SK-N-SH (cell line): ENCODE measurements around the gene C9. TPM values are rescaled to one million over a fixed set of nuclear protein-coding genes. Genes with fewer than 3 reads are reported as not detected.

Source experiments
- CTCF ChIA-PET: fragments of 300-600, 350-600 bp; formaldehyde crosslinking; extraction: SDS; loops from one replicate; lab custom pipeline; 2021; lab: Yijun Ruan, JAX
- POLR2A ChIA-PET: fragments of 350-600 bp; sonication (Branson Sonifier 250); formaldehyde crosslinking; extraction: SDS; loops from one replicate; lab custom pipeline; 2020; ENCODE audit warnings: antibody characterized with exemption, inconsistent platforms; lab: Yijun Ruan, JAX
- DNase-seq: peaks from one replicate; pipeline ENCODE4 v3.0.0; 2012
- H2AFZ ChIP-seq: fragments of 200-600 bp; sonication (generic); 2 replicates; pipeline ENCODE4 v1.8.1; 2016; ENCODE audit warnings: antibody characterized with exemption, mild to moderate bottlenecking, low read depth
- H3F3A ChIP-seq: fragments of 200-600 bp; sonication (generic); replicated peaks from 2 replicates; pipeline ENCODE3; 2016; ENCODE audit warnings: antibody characterized with exemption, mild to moderate bottlenecking; ENCODE audit not compliant: insufficient read depth
- H3K27ac ChIP-seq, 2 experiments: fragments of 200-500 bp in 1 of 2; fragments of 200-600 bp in 1 of 2; sonication (Bioruptor generic) in 1 of 2; sonication (generic), shearing (Covaris generic) in 1 of 2; 2 replicates each; pipeline versions ENCODE4 v1.5.1 to v1.6.1; 2014 to 2016; ENCODE audit warnings: low read depth in 2 of 2, inconsistent platforms in 1 of 2, low read length in 1 of 2, mild to moderate bottlenecking in 1 of 2, mixed read lengths in 1 of 2
- H3K27me3 ChIP-seq: fragments of 200-600 bp; sonication (generic), shearing (Covaris generic); 2 replicates; pipeline ENCODE4 v1.6.1; 2016; ENCODE audit warnings: mixed run types; ENCODE audit not compliant: insufficient read depth
- H3K36me3 ChIP-seq, 2 experiments: fragments of 200-500 bp in 1 of 2; fragments of 200-600 bp in 1 of 2; sonication (Bioruptor generic) in 1 of 2; sonication (generic) in 1 of 2; replicated peaks in 1 of 2; 2 replicates each; pipeline versions ENCODE3 to v1.5.1; 2014 to 2016; ENCODE audit warnings: low read length in 1 of 2, mild to moderate bottlenecking in 1 of 2; ENCODE audit not compliant: insufficient read depth in 2 of 2, control insufficient read depth in 1 of 2
- H3K4me1 ChIP-seq, 2 experiments: fragments of 200-500 bp in 1 of 2; fragments of 200-600 bp in 1 of 2; sonication (Bioruptor generic) in 1 of 2; sonication (generic), shearing (Covaris generic) in 1 of 2; 2 replicates each; pipeline versions ENCODE4 v1.5.1 to v1.6.1; 2014 to 2016; ENCODE audit warnings: low read depth in 1 of 2, low read length in 1 of 2, mixed run types in 1 of 2; ENCODE audit not compliant: insufficient read depth in 2 of 2, control insufficient read depth in 1 of 2
- H3K4me2 ChIP-seq: fragments of 200-600 bp; sonication (generic), shearing (Covaris generic); 2 replicates; pipeline ENCODE4 v1.6.1; 2017; ENCODE audit warnings: mixed run types
- H3K4me3 ChIP-seq, 2 experiments: fragments of 200-500 bp in 1 of 2; fragments of 200-600 bp in 1 of 2; sonication (Bioruptor generic) in 1 of 2; sonication (generic), shearing (Covaris generic) in 1 of 2; 2 replicates each; pipeline versions ENCODE4 v1.5.1 to v1.8.1; 2014 to 2016; ENCODE audit warnings: low read depth in 2 of 2, inconsistent platforms in 1 of 2, low read length in 1 of 2, mild to moderate bottlenecking in 1 of 2, mixed read lengths in 1 of 2, moderate library complexity in 1 of 2
- H3K79me2 ChIP-seq: fragments of 200-600 bp; sonication (generic); 2 replicates; pipeline ENCODE4 v1.8.1; 2017; ENCODE audit warnings: mild to moderate bottlenecking; ENCODE audit not compliant: insufficient read depth
- H3K9ac ChIP-seq: fragments of 200-600 bp; sonication (generic); 2 replicates; pipeline ENCODE4 v1.6.1; 2017; ENCODE audit warnings: mixed run types
- H3K9me2 ChIP-seq: fragments of 200-600 bp; sonication (generic); 2 replicates; pipeline ENCODE4 v1.6.1; 2017; ENCODE audit warnings: mixed run types
- H3K9me3 ChIP-seq: fragments of 200-600 bp; sonication (generic); 2 replicates; pipeline ENCODE4 v1.6.1; 2017; ENCODE audit warnings: mixed run types, mild to moderate bottlenecking, moderate library complexity
- H4K20me1 ChIP-seq: fragments of 200-600 bp; sonication (generic); 2 replicates; pipeline ENCODE4 v1.6.1; 2017; ENCODE audit warnings: mild to moderate bottlenecking, mixed run types; ENCODE audit not compliant: insufficient read depth
- CHD2 ChIP-seq: fragments of 150-350 bp; IDR thresholded peaks from 2 replicates; pipeline ENCODE4 v1.6.1; 2018; ENCODE audit warnings: low read length; ENCODE audit not compliant: partially characterized antibody
- ELF1 ChIP-seq: IDR thresholded peaks from 2 replicates; pipeline ENCODE4 v1.4.0; 2012
- EP300 ChIP-seq, 2 experiments: IDR thresholded peaks; 2 replicates each; pipeline versions ENCODE4 v1.4.0 to v1.6.1; 2012; ENCODE audit warnings: borderline replicate concordance in 1 of 2, low read depth in 1 of 2, low read length in 1 of 2
- EZH2phosphoT487 ChIP-seq: fragments of 200-600 bp; sonication (generic); IDR thresholded peaks from 2 replicates; pipeline ENCODE4 v1.6.1; 2017; ENCODE audit warnings: low read depth, mixed run types, mild to moderate bottlenecking, antibody characterized with exemption, moderate library complexity, borderline replicate concordance
- FOSL2 ChIP-seq: IDR thresholded peaks from 2 replicates; pipeline ENCODE4 v1.4.0; 2012; ENCODE audit warnings: low read depth, mild to moderate bottlenecking, moderate library complexity, borderline replicate concordance
- GATA2 ChIP-seq: sonication (generic); formaldehyde crosslinking; IDR thresholded peaks from 2 replicates; pipeline ENCODE4 v1.5.0; 2020; ENCODE audit warnings: mild to moderate bottlenecking, missing genetic modification reagents
- JUND ChIP-seq: IDR thresholded peaks from 2 replicates; pipeline ENCODE4 v1.4.0; 2012
- NFIC ChIP-seq: IDR thresholded peaks from 2 replicates; pipeline ENCODE4 v1.4.0; 2012; ENCODE audit warnings: borderline replicate concordance
- NRF1 ChIP-seq: IDR thresholded peaks from 2 replicates; pipeline ENCODE4 v1.6.1; 2012; ENCODE audit warnings: low read depth, mild to moderate bottlenecking, low read length
- PBX3 ChIP-seq: IDR thresholded peaks from 2 replicates; pipeline ENCODE4; 2012
- POLR2AphosphoS5 ChIP-seq: IDR thresholded peaks from 2 replicates; pipeline ENCODE4 v1.6.1; 2012; ENCODE audit warnings: low read depth, low read length
- RFX5 ChIP-seq: IDR thresholded peaks from 2 replicates; pipeline ENCODE4 v1.6.1; 2012; ENCODE audit warnings: mild to moderate bottlenecking, improper control_type of control experiment, low read length
- RXRA ChIP-seq: IDR thresholded peaks from 2 replicates; pipeline ENCODE4 v1.4.0; 2012; ENCODE audit warnings: low read depth, mild to moderate bottlenecking, borderline replicate concordance
- SIN3A ChIP-seq: IDR thresholded peaks from 2 replicates; pipeline ENCODE4 v1.6.1; 2012; ENCODE audit warnings: low read depth, mild to moderate bottlenecking, low read length, moderate library complexity, borderline replicate concordance
- SMC3 ChIP-seq: IDR thresholded peaks from 2 replicates; pipeline ENCODE4 v1.6.1; 2012; ENCODE audit warnings: low read depth, low read length, improper control_type of control experiment
- TAF1 ChIP-seq: IDR thresholded peaks from 2 replicates; pipeline ENCODE4 v1.6.1; 2012; ENCODE audit warnings: low read depth, mild to moderate bottlenecking, low read length, moderate library complexity, borderline replicate concordance
- TEAD4 ChIP-seq: IDR thresholded peaks from 2 replicates; pipeline ENCODE4 v1.4.0; 2012; ENCODE audit warnings: mild to moderate bottlenecking, borderline replicate concordance; ENCODE audit not compliant: insufficient read depth
- USF2 ChIP-seq: fragments of 150-350 bp; IDR thresholded peaks from 2 replicates; pipeline ENCODE4 v1.6.1; 2017; ENCODE audit warnings: antibody characterized with exemption, low read length, low read depth, borderline replicate concordance
- YY1 ChIP-seq: IDR thresholded peaks from 2 replicates; pipeline ENCODE4 v1.4.0; 2012; ENCODE audit warnings: low read depth, mild to moderate bottlenecking
- WGBS: methylation state at CpG from one replicate; pipeline ENCODE4 v1.1.6; 2017; ENCODE audit warnings: low lambda C conversion rate; 5-methylcytosine and 5-hydroxymethylcytosine counted together
- polyA plus RNA-seq, 3 experiments: library from polyadenylated mRNA; depleted of rRNA; stranded (reverse); fragments of >200 nt; gene quantifications; 2 replicates each; pipeline ENCODE4 v1.2.3, GENCODE V29; 2012
- TF ChIP-seq, protein P1 (sequence below): IDR thresholded peaks from 2 replicates; pipeline ENCODE4 v1.4.0; 2012; ENCODE audit warnings: low read depth, borderline replicate concordance
- TF ChIP-seq, protein P2 (sequence below): fragments of 150-350 bp; IDR thresholded peaks from 2 replicates; pipeline ENCODE4 v1.6.1; 2016; ENCODE audit warnings: mild to moderate bottlenecking, low read depth, low read length

Gene C9
- polyA plus RNA-seq, 1 of the 3 experiments (the other 2 are of a cell fraction), result not detected

DNA sequence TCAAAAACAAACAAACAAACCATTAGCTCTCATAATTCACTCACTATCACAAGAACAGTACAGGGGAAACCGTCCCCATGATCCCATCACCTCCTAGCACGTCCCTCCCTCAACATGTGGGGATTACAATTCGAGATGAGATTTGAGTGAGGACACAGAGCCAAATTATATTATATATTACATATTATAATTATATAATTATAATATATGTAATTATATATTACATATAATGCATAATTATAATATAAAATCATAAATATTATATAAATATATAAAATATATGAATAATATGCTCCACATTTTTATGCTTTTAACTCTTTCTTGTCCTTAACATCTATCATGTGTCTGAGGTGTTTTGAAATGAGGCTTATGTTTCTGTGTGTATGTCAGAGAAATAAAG is 3.4 kb upstream of the C9 start:
- DNase-seq, result no peak
- POLR2A ChIA-PET, result no interaction called here
- TF ChIP-seq NFIC, result no peak
- TF ChIP-seq USF2, result no peak
- peaks cover 15 to 21% of the 10 kb centered on the region in 2 experiments for H3K36me3 ChIP-seq
- H2AFZ ChIP-seq, result no peak overlapping the region
- 9% methylated on average over 3 of the region's 3 CpGs for WGBS
- H3K27me3 ChIP-seq, result no peaks in the 10 kb centered on the region
- H3K79me2 ChIP-seq, result no peaks in the 10 kb centered on the region
- H3K9me3 ChIP-seq, result no peaks in the 10 kb centered on the region
- H4K20me1 ChIP-seq, result no peaks in the 10 kb centered on the region
- H3F3A ChIP-seq, result peaks cover 9% of the 10 kb centered on the region
- H3K9ac ChIP-seq, result no peak overlapping the region
- CTCF ChIA-PET, result interaction anchor here (1.2 kb wide), 1 partner anchor 9 kb away, joined by 6 read pairs; no protein-coding TSS in a partner anchor
- H3K27ac ChIP-seq, result no peak overlapping the region
- no peak overlapping the region for H3K4me3 ChIP-seq
- H3K4me2 ChIP-seq, result no peak overlapping the region
- H3K4me1 ChIP-seq, result no peaks in the 10 kb centered on the region; a peak in 1 of 4 replicates
- no peaks in the 10 kb centered on the region for H3K9me2 ChIP-seq

DNA sequence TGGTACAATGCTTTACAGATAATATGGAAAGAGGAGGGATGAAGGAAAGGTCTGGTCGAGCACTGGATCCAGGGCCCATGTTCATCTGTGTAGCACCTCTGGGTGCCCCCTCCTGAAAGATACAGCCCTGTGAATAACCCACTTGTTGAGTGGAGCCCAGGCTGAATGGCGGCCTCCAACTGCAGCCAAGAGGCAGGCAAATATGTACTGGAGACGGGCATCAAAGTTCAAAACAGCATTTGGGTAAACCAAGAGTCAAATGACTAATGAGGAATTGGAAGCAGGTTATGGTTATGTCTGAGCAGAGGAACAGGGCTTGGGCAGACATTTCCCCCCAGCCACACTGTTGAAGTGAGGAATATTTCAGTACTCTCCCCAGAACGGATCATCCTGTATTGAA is 1.1 kb downstream of the C9 start:
- no peaks in the 10 kb centered on the region for H3K79me2 ChIP-seq
- no peak overlapping the region for H2AFZ ChIP-seq
- no peaks in the 10 kb centered on the region for H3K27me3 ChIP-seq
- H3K36me3 ChIP-seq, result no peaks in the 10 kb centered on the region
- H3K4me2 ChIP-seq, result no peak overlapping the region
- H3K27ac ChIP-seq, result no peak overlapping the region
- peaks cover 10% of the 10 kb centered on the region for H3F3A ChIP-seq
- TF ChIP-seq TAF1 (no peak), PBX3 (no peak), GATA2 (CRISPR knock-in tag) (no peak), ELF1 (no peak), RFX5 (no peak), FOSL2 (no peak), SMC3 (no peak), NFIC (no peak), TEAD4 (no peak), NRF1 (no peak), POLR2AphosphoS5 (no peak), CHD2 (no peak), EZH2phosphoT487 (no peak), JUND (no peak), RXRA (no peak), SIN3A (no peak), YY1 (no peak), EP300 (IDR thresholded peaks at IDR 0.05; ENCODE audit: borderline replicate concordance in 1 of 2, low read depth in 1 of 2, low read length in 1 of 2) (no peak)
- TF ChIP-seq, protein P1, sequence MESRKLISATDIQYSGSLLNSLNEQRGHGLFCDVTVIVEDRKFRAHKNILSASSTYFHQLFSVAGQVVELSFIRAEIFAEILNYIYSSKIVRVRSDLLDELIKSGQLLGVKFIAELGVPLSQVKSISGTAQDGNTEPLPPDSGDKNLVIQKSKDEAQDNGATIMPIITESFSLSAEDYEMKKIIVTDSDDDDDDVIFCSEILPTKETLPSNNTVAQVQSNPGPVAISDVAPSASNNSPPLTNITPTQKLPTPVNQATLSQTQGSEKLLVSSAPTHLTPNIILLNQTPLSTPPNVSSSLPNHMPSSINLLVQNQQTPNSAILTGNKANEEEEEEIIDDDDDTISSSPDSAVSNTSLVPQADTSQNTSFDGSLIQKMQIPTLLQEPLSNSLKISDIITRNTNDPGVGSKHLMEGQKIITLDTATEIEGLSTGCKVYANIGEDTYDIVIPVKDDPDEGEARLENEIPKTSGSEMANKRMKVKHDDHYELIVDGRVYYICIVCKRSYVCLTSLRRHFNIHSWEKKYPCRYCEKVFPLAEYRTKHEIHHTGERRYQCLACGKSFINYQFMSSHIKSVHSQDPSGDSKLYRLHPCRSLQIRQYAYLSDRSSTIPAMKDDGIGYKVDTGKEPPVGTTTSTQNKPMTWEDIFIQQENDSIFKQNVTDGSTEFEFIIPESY, result no peak
- TF ChIP-seq, protein P2, sequence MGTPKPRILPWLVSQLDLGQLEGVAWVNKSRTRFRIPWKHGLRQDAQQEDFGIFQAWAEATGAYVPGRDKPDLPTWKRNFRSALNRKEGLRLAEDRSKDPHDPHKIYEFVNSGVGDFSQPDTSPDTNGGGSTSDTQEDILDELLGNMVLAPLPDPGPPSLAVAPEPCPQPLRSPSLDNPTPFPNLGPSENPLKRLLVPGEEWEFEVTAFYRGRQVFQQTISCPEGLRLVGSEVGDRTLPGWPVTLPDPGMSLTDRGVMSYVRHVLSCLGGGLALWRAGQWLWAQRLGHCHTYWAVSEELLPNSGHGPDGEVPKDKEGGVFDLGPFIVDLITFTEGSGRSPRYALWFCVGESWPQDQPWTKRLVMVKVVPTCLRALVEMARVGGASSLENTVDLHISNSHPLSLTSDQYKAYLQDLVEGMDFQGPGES, result no peak
- no peak overlapping the region for H3K4me3 ChIP-seq
- no peaks in the 10 kb centered on the region for H4K20me1 ChIP-seq
- H3K9me3 ChIP-seq, result no peaks in the 10 kb centered on the region
- H3K4me1 ChIP-seq, result peaks cover 0 to 4% of the 10 kb centered on the region in 2 experiments; a peak in 1 of 4 replicates
- POLR2A ChIA-PET, result no interaction called here
- DNase-seq, result no peak
- CTCF ChIA-PET, result interaction anchor here (3.4 kb wide), 1 partner anchor 13 kb away, joined by 11 read pairs; no protein-coding TSS in a partner anchor
- H3K9me2 ChIP-seq, result no peaks in the 10 kb centered on the region
- WGBS, result 39% methylated on average over 4 of the region's 4 CpGs
- no peak overlapping the region for H3K9ac ChIP-seq
